Stimulated activated naive CD4-positive, alpha-beta T cell (primary cell): ENCODE data around the gene PGBD4.
A peak's percentile ranks its signal among the peaks of the same experiment; 100 is the strongest.

Experiments used
- DNase-seq, 6 experiments: peaks; one replicate each; lab custom pipeline; 2025; lab: John Stamatoyannopoulos, UW

The PGBD4 gene

GRCh38 chr15:34101366-34102174, at the start of gene PGBD4, which contains the start of gene EMC7:
Gene PGBD4, plus strand, starts transcription at chr15:34102083. Its CDS starts 449 bp downstream, at chr15:34102532.
Gene EMC7, minus strand, starts transcription at chr15:34101862. Its CDS starts 23 bp downstream, at chr15:34101839.
- peak; percentile 96 to 99 (median 98) for DNase-seq

- DNase-seq: no peak
These were observed 47.7 kb upstream of the PGBD4 start for GRCh38 chr15:34054081-34054707.

GRCh38 chr15:34055868-34056595, 45.9 kb upstream of the PGBD4 start:
- DNase-seq: no peak

- DNase-seq: no peak
These were observed 45.0 kb upstream of the PGBD4 start for GRCh38 chr15:34056911-34057310.

GRCh38 chr15:34059476-34059875, 42.4 kb upstream of the PGBD4 start:
- DNase-seq: no peak

- no peak for DNase-seq
These were observed 41.9 kb upstream of the PGBD4 start for GRCh38 chr15:34059946-34060345.

GRCh38 chr15:34064438-34064837, 37.4 kb upstream of the PGBD4 start:
- DNase-seq: no peak

GRCh38 chr15:34065261-34065660, 36.6 kb upstream of the PGBD4 start:
- no peak for DNase-seq

GRCh38 chr15:34065941-34066340, 35.9 kb upstream of the PGBD4 start:
- no peak for DNase-seq

- DNase-seq: no peak
These were observed 31.9 kb upstream of the PGBD4 start for GRCh38 chr15:34070003-34070402.

GRCh38 chr15:34076785-34077184, 25.1 kb upstream of the PGBD4 start:
- no peak for DNase-seq

- DNase-seq: no peak
These were observed 23.0 kb upstream of the PGBD4 start for GRCh38 chr15:34078900-34079299.

- DNase-seq: no peak
These were observed 22.0 kb upstream of the PGBD4 start for GRCh38 chr15:34079904-34080303.

GRCh38 chr15:34084086-34084485, 17.8 kb upstream of the PGBD4 start:
- no peak for DNase-seq

GRCh38 chr15:34085746-34086145, 16.1 kb upstream of the PGBD4 start:
- DNase-seq: no peak

- no peak for DNase-seq
These were observed 2.0 kb upstream of the PGBD4 start for GRCh38 chr15:34099914-34100313.

- DNase-seq: peak in 1 of 6 experiments; percentile 2
These were observed 467 bp downstream of the PGBD4 start for GRCh38 chr15:34102175-34102925.

GRCh38 chr15:34106423-34106822, 4.5 kb downstream of the PGBD4 start:
- DNase-seq: no peak

GRCh38 chr15:34107315-34107714, 5.4 kb downstream of the PGBD4 start:
- no peak for DNase-seq

- DNase-seq: peak in 2 of 6 experiments; percentile 4 to 6
These were observed 8.1 kb downstream of the PGBD4 start for GRCh38 chr15:34109797-34110663.

GRCh38 chr15:34111488-34111887, 9.6 kb downstream of the PGBD4 start:
- DNase-seq: no peak
